Activated CD8-positive, alpha-beta T cell treated with anti-CD3 and anti-CD28 coated beads for 36 hours (primary cell): ENCODE data around the gene CIPC. TPM values are rescaled to one million over a fixed set of nuclear protein-coding genes. Genes with fewer than 3 reads are reported as not detected.

Experiments
- ATAC-seq: fragments of 200-7000 bp; cut with Tn5 transposase; one replicate; pipeline ENCODE4 v1.10.0; 2021; ENCODE audit warnings: mild to moderate bottlenecking, moderate library complexity
- CTCF ChIA-PET: fragments of 350-600 bp; sonication (Branson Sonifier 250); formaldehyde crosslinking; loops from one replicate; lab custom pipeline; 2021; ENCODE audit warnings: antibody characterized with exemption; lab: Charles Lee
- POLR2A ChIA-PET: fragments of 350-600 bp; sonication (Branson Sonifier 250); formaldehyde crosslinking; loops from one replicate; lab custom pipeline; 2021; ENCODE audit warnings: antibody characterized with exemption; lab: Charles Lee
- DNase-seq: peaks from one replicate; pipeline ENCODE4 v3.0.0-alpha.2; 2020
- H3K27ac Mint-ChIP-seq: one replicate; pipeline ENCODE4 v1.8.0; 2021; ENCODE audit warnings: mild to moderate bottlenecking, mixed read lengths
- H3K27me3 Mint-ChIP-seq: one replicate; pipeline ENCODE4 v1.8.0; 2021; ENCODE audit warnings: mixed read lengths
- H3K36me3 Mint-ChIP-seq: one replicate; pipeline ENCODE4 v1.8.0; 2021; ENCODE audit warnings: low read depth, mixed read lengths
- H3K4me1 Mint-ChIP-seq: one replicate; pipeline ENCODE4 v1.8.0; 2021; ENCODE audit warnings: low read depth, mixed read lengths
- H3K4me3 Mint-ChIP-seq: one replicate; pipeline ENCODE4 v1.8.0; 2021; ENCODE audit warnings: mild to moderate bottlenecking, moderate library complexity, mixed read lengths
- H3K9me3 Mint-ChIP-seq: one replicate; pipeline ENCODE4 v1.8.0; 2021; ENCODE audit warnings: mixed read lengths
- intact Hi-C: fragments of 100-400 bp; cut with micrococcal nuclease; formaldehyde crosslinking; loops from one replicate; pipeline ENCODE4 v1.10.0; 2022
- total RNA-seq, 2 experiments: library from RNA; stranded (reverse); gene quantifications; one replicate each; pipeline ENCODE4 v1.2.3, GENCODE V29; 2021
- TF ChIP-seq, protein P1 (sequence below): fragments of 200-600 bp; IDR thresholded peaks from one replicate; pipeline ENCODE4 v1.8.0; 2022; ENCODE audit warnings: antibody characterized with exemption, mild to moderate bottlenecking

Gene CIPC
- total RNA-seq, 2 experiments from 2014 or later, result 8.8 to 9.6 TPM

DNA sequence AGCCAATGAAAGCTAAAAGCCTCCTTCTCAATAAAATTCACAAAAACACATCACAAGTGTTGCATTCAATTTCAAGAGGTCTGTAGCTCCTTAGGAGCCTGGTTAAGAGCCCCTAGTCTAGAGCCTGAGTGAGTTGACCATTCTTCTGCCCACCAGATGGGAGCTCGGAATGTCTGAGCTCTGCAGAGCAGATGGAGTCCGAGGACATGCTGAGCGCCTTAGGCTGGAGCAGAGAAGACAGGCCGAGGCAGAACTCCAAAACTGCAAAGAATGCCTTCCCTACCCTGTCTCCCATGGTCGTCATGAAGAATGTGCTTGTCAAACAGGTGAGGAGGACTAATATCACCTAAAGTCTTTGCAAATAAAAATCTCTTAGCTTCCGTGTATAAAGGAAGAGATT is 11.6 kb downstream of the CIPC start:
- intact Hi-C loops, result no loop called here
- Mint-ChIP-seq H3K27ac (no peak overlapping the region), H3K36me3 (peaks cover 17% of the 10 kb centered on the region), H3K27me3 (no peaks in the 10 kb centered on the region), H3K9me3 (no peaks in the 10 kb centered on the region), H3K4me1 (no peaks in the 10 kb centered on the region), H3K4me3 (no peak overlapping the region)
- TF ChIP-seq, protein P1, sequence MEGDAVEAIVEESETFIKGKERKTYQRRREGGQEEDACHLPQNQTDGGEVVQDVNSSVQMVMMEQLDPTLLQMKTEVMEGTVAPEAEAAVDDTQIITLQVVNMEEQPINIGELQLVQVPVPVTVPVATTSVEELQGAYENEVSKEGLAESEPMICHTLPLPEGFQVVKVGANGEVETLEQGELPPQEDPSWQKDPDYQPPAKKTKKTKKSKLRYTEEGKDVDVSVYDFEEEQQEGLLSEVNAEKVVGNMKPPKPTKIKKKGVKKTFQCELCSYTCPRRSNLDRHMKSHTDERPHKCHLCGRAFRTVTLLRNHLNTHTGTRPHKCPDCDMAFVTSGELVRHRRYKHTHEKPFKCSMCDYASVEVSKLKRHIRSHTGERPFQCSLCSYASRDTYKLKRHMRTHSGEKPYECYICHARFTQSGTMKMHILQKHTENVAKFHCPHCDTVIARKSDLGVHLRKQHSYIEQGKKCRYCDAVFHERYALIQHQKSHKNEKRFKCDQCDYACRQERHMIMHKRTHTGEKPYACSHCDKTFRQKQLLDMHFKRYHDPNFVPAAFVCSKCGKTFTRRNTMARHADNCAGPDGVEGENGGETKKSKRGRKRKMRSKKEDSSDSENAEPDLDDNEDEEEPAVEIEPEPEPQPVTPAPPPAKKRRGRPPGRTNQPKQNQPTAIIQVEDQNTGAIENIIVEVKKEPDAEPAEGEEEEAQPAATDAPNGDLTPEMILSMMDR, result no peak
- POLR2A ChIA-PET, result interaction anchor here (1.0 to 1.2 kb wide), 2 partner anchors 9 to 12 kb away, joined by 3 to 4 read pairs; no protein-coding TSS in a partner anchor
- ATAC-seq (no peak), DNase-seq (no peak)
- CTCF ChIA-PET, result interaction anchor here (1.0 to 4.7 kb wide), 7 partner anchors 12 to 206 kb away, joined by 3 to 23 read pairs (median 5); no protein-coding TSS in a partner anchor

GRCh38 chr14:77110286-77110685 is 12.2 kb downstream of the CIPC start:
- H3K27me3 Mint-ChIP-seq, result no peaks in the 10 kb centered on the region
- POLR2A ChIA-PET, result interaction anchor here (1.2 kb wide), 1 partner anchor 13 kb away, joined by 4 read pairs; no protein-coding TSS in a partner anchor
- DNase-seq (no peak), ATAC-seq (no peak)
- no peaks in the 10 kb centered on the region for H3K9me3 Mint-ChIP-seq
- no peak overlapping the region for H3K27ac Mint-ChIP-seq
- H3K4me3 Mint-ChIP-seq, result no peak overlapping the region
- no peaks in the 10 kb centered on the region for H3K4me1 Mint-ChIP-seq
- TF ChIP-seq, protein P1, result no peak
- peaks cover 20% of the 10 kb centered on the region for H3K36me3 Mint-ChIP-seq
- intact Hi-C loops, result no loop called here
- CTCF ChIA-PET, result interaction anchor here (1.0 to 4.7 kb wide), 3 partner anchors 13 to 41 kb away, joined by 3 to 23 read pairs (median 7); no protein-coding TSS in a partner anchor

DNA sequence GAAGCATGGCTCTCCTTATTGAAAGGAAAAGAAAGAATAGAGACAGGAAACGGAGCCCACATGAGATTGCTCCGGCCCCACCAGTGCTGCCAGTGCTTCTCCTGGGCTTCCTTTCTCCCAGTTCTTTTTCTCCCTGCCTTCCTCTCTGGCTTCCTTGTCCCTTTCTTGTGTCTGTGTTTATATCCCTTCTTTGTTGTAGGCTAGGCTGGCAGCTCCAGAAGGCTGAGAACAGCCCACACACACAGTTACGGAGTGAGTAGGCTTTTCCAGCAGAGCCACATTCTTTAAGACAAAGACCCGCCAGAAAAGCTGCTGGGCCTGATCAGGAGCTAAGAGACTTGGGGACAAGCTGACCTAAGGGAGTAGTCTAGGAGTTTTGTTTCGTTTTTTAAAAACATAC is 13.0 kb downstream of the CIPC start:
- no peak overlapping the region for H3K4me3 Mint-ChIP-seq
- no peak overlapping the region for H3K27ac Mint-ChIP-seq
- intact Hi-C loops, result no loop called here
- peaks cover 21% of the 10 kb centered on the region for H3K36me3 Mint-ChIP-seq
- CTCF ChIA-PET, result interaction anchor here (1.0 to 4.7 kb wide), 4 partner anchors 13 to 40 kb away, joined by 3 to 23 read pairs (median 5); no protein-coding TSS in a partner anchor
- DNase-seq (no peak), ATAC-seq (no peak)
- no peaks in the 10 kb centered on the region for H3K4me1 Mint-ChIP-seq
- TF ChIP-seq, protein P1, result no peak
- POLR2A ChIA-PET, result interaction anchor here (1.2 kb wide), 1 partner anchor 14 kb away, joined by 4 read pairs; no protein-coding TSS in a partner anchor
- H3K9me3 Mint-ChIP-seq, result no peaks in the 10 kb centered on the region
- H3K27me3 Mint-ChIP-seq, result no peaks in the 10 kb centered on the region

DNA sequence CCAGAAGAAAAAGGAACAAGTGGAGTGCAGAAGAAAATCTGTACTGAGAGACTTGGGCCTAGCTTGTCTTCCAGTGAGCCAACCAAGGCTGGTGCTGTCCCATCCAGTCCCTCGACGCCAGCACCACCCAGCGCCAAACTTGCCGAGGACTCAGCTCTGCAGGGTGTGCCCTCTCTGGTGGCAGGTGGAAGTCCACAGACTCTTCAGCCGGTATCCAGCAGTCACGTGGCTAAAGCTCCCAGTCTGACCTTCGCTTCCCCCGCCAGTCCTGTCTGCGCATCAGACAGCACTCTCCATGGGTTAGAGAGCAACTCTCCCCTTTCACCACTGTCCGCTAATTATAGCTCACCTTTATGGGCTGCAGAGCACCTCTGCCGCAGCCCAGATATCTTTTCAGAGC is 15.6 kb downstream of the CIPC start:
- ATAC-seq, result no peak
- TF ChIP-seq, protein P1, result no peak
- intact Hi-C loops, result no loop called here
- Mint-ChIP-seq H3K4me1 (no peaks in the 10 kb centered on the region), H3K9me3 (no peaks in the 10 kb centered on the region), H3K36me3 (peaks cover 15% of the 10 kb centered on the region), H3K4me3 (no peak overlapping the region), H3K27ac (no peak overlapping the region), H3K27me3 (no peaks in the 10 kb centered on the region)
- POLR2A ChIA-PET, result interaction anchor here (0.5 to 1.7 kb wide), 2 partner anchors 10 to 1613 kb away, joined by 4 to 5 read pairs; no protein-coding TSS in a partner anchor
- DNase-seq, result no peak
- CTCF ChIA-PET, result interaction anchor here (0.8 to 4.7 kb wide), 7 partner anchors 8 to 241 kb away, joined by 3 to 23 read pairs (median 3); no protein-coding TSS in a partner anchor

DNA sequence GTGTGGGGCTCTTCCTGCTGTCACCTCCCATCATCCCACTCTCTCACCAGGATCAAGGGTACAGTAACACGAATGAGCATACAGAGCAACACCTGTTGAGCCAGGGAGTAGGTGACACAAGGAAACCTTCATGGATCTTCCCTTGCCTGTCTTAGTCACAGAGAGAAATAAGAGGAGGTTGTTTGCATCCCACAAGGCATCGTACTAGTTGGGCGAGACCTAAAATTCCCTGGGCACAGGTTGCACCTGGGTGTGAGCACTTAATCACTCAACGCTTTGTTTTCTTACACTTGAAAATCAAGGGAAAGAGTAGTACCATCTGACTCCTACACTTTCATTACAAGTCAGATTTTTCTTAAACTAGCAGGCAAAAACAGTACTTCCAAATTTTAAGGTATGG is 16.6 kb downstream of the CIPC start:
- Mint-ChIP-seq H3K4me1 (peaks cover under 1% of the 10 kb centered on the region), H3K27ac (no peak overlapping the region), H3K27me3 (no peaks in the 10 kb centered on the region), H3K36me3 (peaks cover 18% of the 10 kb centered on the region), H3K9me3 (no peaks in the 10 kb centered on the region), H3K4me3 (no peak overlapping the region)
- TF ChIP-seq, protein P1, result no peak
- intact Hi-C loops, result no loop called here
- ChIA-PET CTCF (interaction anchor here (1.0 to 1.4 kb wide), 4 partner anchors 10 to 202 kb away, joined by 3 to 4 read pairs (median 4); no protein-coding TSS in a partner anchor), POLR2A (interaction anchor here (0.7 to 1.7 kb wide), 2 partner anchors 9 to 19 kb away, joined by 3 to 5 read pairs; no protein-coding TSS in a partner anchor)
- DNase-seq (no peak), ATAC-seq (no peak)
